K562 (cell line): ENCODE results near the gene ADAMTS7. TPM values are rescaled to one million over a fixed set of nuclear protein-coding genes. Genes with fewer than 3 reads are reported as not detected.

ENCODE experiments used
- CTCF ChIP-seq, 3 experiments: IDR thresholded peaks in 2 of 3; conservative IDR thresholded peaks in 1 of 3; 2 replicates each; pipeline ENCODE4 v1.5.1; 2011 to 2012; ENCODE audit warnings: low read length in 3 of 3, mild to moderate bottlenecking in 3 of 3, control low read depth in 2 of 3, improper control_type of control experiment in 1 of 3, inconsistent platforms in 1 of 3, low read depth in 1 of 3, mixed read lengths in 1 of 3, moderate library complexity in 1 of 3; ENCODE audit not compliant: insufficient read depth in 2 of 3
- GABPA ChIP-seq: fragments of 200-800 bp; sonication (Bioruptor generic); conservative IDR thresholded peaks from 2 replicates; pipeline ENCODE4 v1.6.1; 2016; ENCODE audit warnings: low read depth, missing genetic modification characterization, missing compliant biosample characterization
- IRF9 ChIP-seq: fragments of 450-650 bp; IDR thresholded peaks from 2 replicates; pipeline ENCODE4 v1.6.1; 2016; ENCODE audit warnings: missing biosample characterization, missing genetic modification characterization
- MXD1 ChIP-seq: fragments of 250-450 bp; sonication (Bioruptor Pico); IDR thresholded peaks from 2 replicates; pipeline ENCODE4 v1.8.0; 2021; ENCODE audit warnings: borderline replicate concordance, mild to moderate bottlenecking, moderate library complexity; ENCODE audit not compliant: poor library complexity, severe bottlenecking
- PHF8 ChIP-seq: fragments of 200-600 bp; sonication (generic); IDR thresholded peaks from 2 replicates; pipeline ENCODE4 v1.6.1; 2012; ENCODE audit warnings: mixed run types, mild to moderate bottlenecking, inconsistent platforms, low read length, moderate library complexity, borderline replicate concordance
- SRF ChIP-seq, 2 experiments: fragments of 250-450, 450-650 bp in 1 of 2; sonication (Bioruptor Pico) in 1 of 2; sonication (generic) in 1 of 2; formaldehyde crosslinking; IDR thresholded peaks; 2 replicates each; pipeline versions ENCODE4 v1.5.0 to v1.5.1; 2020 to 2022; ENCODE audit warnings: mild to moderate bottlenecking in 1 of 2, missing genetic modification reagents in 1 of 2
- ZBTB40 ChIP-seq, 2 experiments: fragments of 450-650 bp in 1 of 2; sonication (generic) in 1 of 2; formaldehyde crosslinking in 1 of 2; IDR thresholded peaks; 2 replicates each; pipeline versions ENCODE4 v1.7.1 to v1.9.0; 2016 to 2022; ENCODE audit warnings: inconsistent platforms in 1 of 2, mild to moderate bottlenecking in 1 of 2, missing genetic modification reagents in 1 of 2
- ZFP91 ChIP-seq: sonication (generic); formaldehyde crosslinking; IDR thresholded peaks from 2 replicates; pipeline ENCODE4 v1.8.0; 2022; ENCODE audit warnings: mild to moderate bottlenecking, missing genetic modification reagents
- ZNF253 ChIP-seq: fragments of 250-450 bp; sonication (Bioruptor Pico); conservative IDR thresholded peaks from 2 replicates; pipeline ENCODE4 v1.6.1; 2021; ENCODE audit warnings: mild to moderate bottlenecking
- polyA plus RNA-seq, 8 experiments: library from polyadenylated mRNA; depleted of rRNA in 4 of 8; stranded (reverse) in 5 of 8; unstranded in 3 of 8; fragments of >200 nt; fragmentation: Nextera tagmentation in 2 of 8; fragmentation: Illumina TruSeq in 1 of 8; extraction: Ambion mirVana in 2 of 8; extraction: Trizol in 1 of 8; gene quantifications; 2 replicates each; pipeline versions ENCODE4 v1.2.1 to v1.2.3, GENCODE V29; 2011 to 2014; ENCODE audit warnings: inconsistent platforms in 1 of 8, missing spikeins in 1 of 8
- total RNA-seq, 7 experiments: library from RNA; depleted of rRNA in 6 of 7; stranded (reverse); fragments of >200 nt in 6 of 7; fragmentation: Illumina TruSeq in 2 of 7; extraction: Trizol in 2 of 7; gene quantifications; 2 replicates each; pipeline versions ENCODE4 v1.2.1 to v1.2.3, GENCODE V29; 2011 to 2021; ENCODE audit warnings: low replicate concordance in 1 of 7

The ADAMTS7 gene
- total and polyA plus RNA-seq, 9 of the 15 experiments (the other 6 are each of a cell fraction or from before 2014, with no cell fraction given), result 0.05 to 0.07 TPM; not detected in 7

GRCh38 chr15:78811825-78812183 lies 540 bp upstream of the ADAMTS7 start (continued):
- 0 out of 2 replicates have a peak, but pooled peaks have one; percentile 8 for TF ChIP-seq ZBTB40 (IDR thresholded peaks at IDR 0.05)
- TF ChIP-seq ZBTB40 (CRISPR knock-in tag; IDR thresholded peaks at IDR 0.05), result no peak
- no peak for TF ChIP-seq IRF9 (tag)
- 0 out of 2 replicates have a peak, but pooled peaks have one; percentile 34 for TF ChIP-seq GABPA
- TF ChIP-seq ZNF253 (CRISPR knock-in tag), result no peak
- TF ChIP-seq SRF (CRISPR knock-in tag; IDR thresholded peaks at IDR 0.05), result peak in 1 of 2 experiments; percentile 49; a peak in 1 of 4 replicates
- TF ChIP-seq CTCF (IDR thresholded peaks at IDR 0.05 in 2 of 3, conservative IDR thresholded peaks at IDR 0.05 in 1 of 3; ENCODE audit: insufficient read depth in 2 of 3, low read depth in 1 of 3, low read length in 3 of 3), result no peak
- peak; percentile 27; the same call in 1 of the 2 replicates for TF ChIP-seq PHF8
- TF ChIP-seq MXD1, result no peak
- TF ChIP-seq ZFP91, result no peak
